ENCODE measurements around the gene GBF1.
"Not testable (repeated sequence)": the region's sequence is repeated elsewhere in the genome, so short reads cannot be mapped to it uniquely, and the experiment has no call there.

Gene GBF1

DNA sequence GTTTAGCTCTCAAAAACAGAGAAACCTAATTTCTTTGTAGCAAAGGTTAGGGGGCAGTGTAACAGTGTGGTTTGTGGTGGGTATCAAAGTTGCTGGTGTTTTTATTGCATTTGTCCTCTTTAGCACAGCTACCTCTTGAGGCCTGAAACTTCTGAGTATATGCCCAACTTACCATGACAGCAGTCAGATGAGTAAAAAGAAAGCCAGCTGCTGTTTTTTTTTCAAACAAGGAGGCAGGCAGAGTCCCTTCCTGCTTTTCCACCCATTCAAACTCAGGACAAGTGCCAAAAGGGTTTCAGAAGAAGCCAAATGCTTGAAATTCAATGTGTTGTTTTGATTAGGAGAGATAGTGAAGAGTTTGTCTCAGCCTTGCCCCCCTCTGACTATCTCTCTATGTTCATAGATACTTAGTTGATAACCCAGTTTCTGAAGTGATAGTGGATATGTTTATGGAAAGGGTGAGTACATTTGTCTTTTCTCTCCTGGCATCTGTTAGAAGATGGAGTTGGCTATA, 23.1 kb downstream of the GBF1 start:
- no peak for DNase-seq

GRCh38 chr10:102269017-102269416, 23.7 kb downstream of the GBF1 start:
- DNase-seq: no peak

DNA sequence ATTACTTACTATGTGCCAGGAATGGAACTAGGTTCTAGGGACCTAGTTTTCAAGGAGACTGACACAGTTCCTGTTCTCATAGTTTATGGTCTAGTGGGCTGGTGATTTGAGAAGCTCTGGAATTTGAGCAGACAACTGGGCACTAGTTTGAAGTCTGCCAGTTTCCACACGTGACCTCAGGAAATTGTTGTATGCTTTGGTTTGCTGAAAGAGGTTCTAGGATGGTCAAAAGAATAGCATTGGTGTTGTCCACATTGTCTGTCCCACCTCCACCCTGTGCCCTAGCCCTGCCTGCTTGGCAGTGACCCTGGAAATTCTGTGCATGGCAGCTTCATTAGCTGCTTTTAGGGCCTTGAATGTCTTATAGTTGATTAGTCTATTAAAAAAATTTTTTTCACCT, 28.7 kb downstream of the GBF1 start:
- no peak for DNase-seq

DNA sequence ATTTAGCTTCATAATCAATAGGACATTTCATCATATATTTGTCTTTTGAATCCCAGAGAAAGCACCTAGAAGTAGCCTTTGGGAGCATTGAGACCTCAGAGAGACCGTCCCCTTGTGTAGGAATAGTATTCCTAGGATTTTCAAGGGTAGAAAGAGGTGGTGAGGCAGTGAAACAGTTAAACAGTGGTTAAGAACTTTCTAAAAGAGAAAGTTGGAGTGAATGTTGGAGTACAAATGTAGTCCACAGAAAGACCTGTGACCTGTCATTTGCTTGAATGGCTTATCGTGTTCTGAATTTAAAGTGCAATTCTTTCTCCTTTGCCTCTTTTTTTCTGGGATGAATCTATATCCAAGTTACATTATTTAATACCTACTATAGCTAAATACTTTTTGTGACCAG, 30.0 kb downstream of the GBF1 start:
- no peak for DNase-seq

- DNase-seq: peak; percentile 1
Observed at GRCh38 chr10:102279104-102279503, 33.8 kb downstream of the GBF1 start.

GRCh38 chr10:102280397-102281101, 35.2 kb downstream of the GBF1 start:
- DNase-seq: peak; percentile 2

DNA sequence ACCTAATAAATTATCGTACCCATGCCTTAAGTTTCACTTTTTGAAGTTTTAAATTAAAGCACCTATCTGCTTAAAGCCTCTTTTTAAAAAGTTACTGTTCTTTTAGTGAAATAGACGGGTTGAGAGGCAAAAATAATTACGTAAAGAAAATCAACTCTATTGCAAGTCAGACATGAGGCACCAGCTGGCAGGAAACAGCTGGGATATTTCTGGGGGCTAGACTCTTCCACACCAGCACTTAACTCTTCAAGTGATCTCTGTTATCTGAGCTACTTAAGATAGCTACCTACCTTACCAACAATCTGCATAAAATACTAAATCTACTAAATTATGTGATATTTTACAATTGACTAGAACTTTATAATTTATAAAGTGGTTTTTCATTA, 35.8 kb downstream of the GBF1 start:
- DNase-seq: no peak

- DNase-seq: no peak
Observed at GRCh38 chr10:102283488-102283887, 38.2 kb downstream of the GBF1 start.

- DNase-seq: no peak
Observed at GRCh38 chr10:102283890-102284289, 38.6 kb downstream of the GBF1 start.

DNA sequence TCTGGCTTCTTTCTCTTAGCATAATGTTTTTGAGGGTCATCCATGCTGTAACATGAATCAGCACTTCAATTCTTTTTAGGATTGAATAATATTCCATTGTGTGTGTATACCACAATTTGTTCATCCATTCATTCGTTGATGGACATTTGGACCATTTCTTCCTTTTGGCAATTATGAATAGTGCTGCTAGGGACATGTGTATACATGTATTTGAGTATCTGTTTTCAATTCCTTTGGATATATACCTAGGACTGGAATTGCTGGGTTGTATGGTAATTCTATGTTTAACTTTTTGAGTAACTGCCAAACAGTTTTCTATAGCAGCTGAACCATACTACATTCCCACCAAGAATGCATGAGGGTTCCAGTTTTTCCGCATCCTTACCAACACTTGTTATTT, 39.2 kb downstream of the GBF1 start:
- DNase-seq: no peak

DNA sequence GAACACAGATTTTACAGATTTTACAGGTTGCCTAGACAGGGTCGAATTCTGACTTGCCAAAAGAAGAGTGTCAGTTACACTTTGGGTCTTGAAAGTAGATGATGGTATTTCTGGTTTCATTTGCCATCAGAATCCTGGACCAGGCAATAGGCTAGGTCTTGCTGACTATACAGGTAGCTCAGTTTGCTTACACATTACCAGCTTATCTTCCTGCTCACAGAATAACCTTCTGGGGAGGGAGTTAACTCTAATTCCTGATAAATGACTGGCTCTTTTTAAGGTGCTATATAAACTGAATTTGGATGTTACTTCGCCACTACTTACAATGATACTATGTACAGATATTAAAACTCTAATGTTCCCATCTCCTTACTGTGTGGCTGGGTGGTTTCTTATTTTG, 39.8 kb downstream of the GBF1 start:
- DNase-seq: no peak

DNA sequence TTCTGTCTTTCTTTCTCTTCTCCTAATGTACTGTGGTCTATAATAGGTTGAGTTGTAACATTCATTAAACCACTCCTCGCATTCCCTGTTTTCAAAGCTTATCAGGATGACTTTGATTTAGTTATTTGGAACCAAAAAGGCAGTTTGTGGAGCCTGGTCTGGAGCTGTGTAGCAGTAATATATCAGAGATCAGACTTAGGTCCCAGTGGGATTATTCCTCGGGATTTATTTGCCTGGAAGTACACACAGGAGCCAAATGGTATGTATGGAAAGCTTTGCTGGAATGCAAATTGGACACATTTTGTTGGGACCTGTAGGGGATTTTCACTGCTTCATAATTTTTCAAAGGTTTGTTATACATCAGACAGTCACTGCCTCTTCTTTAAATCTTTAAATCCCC, 40.9 kb downstream of the GBF1 start:
- no peak for DNase-seq

GRCh38 chr10:102287538-102287937, 42.2 kb downstream of the GBF1 start:
- DNase-seq: no peak

DNA sequence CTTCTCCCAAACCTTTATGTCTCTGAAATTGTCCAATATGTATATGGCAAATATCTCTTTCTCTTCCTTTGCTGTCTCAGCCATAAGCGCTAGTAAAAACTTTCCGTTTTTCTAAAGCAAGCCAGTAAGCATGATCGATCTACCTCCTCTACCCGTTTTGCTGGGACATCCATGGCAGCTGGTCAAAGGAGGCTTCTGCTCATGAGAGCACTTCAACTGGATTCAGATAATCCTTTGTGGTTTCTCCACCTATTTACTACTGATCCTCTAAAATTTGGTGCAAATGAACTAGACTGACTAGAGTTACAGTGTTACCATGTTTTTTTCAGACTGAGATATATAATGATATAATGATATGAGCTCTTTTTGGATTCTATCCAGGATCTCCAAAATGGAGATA, 42.7 kb downstream of the GBF1 start:
- DNase-seq: no peak

DNA sequence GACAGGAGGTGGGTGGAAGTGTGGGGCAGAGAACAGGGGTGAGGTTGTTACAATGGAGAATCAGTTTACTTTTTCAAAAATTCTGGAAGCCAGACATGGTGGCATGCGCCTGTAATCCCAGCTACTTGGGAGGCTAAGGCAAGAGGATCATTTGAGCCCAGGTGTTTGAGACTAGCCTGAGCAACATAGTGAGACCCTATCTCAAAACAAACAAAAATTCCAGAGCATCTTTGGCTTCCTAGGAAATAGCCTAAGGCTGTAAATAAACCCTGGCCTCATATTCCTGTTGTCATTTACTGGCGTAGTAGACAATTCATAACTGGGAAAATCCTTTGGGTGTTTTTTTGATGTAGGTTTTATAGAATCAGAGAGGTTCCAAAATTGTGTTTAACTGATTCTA, 44.0 kb downstream of the GBF1 start:
- no peak for DNase-seq

DNA sequence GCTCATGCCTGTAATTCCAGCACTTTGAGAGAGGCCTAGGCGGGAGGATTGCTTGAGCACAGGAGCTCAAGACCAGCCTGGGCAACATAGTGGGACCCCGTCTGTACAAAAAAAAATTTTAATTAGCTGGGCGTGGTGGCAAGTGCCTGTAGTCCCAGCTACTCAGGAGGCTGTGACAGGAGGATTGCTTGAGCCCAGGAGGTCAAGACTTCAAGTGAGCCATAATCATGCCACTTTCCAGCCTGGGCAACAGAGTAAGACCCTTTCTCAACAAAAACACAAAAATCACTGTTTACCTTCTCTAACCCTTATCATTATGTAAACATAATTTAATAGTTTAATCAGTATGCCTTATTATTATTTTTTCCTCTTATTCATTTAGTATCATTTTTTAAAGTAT, 44.5 kb downstream of the GBF1 start:
- DNase-seq: no peak

DNA sequence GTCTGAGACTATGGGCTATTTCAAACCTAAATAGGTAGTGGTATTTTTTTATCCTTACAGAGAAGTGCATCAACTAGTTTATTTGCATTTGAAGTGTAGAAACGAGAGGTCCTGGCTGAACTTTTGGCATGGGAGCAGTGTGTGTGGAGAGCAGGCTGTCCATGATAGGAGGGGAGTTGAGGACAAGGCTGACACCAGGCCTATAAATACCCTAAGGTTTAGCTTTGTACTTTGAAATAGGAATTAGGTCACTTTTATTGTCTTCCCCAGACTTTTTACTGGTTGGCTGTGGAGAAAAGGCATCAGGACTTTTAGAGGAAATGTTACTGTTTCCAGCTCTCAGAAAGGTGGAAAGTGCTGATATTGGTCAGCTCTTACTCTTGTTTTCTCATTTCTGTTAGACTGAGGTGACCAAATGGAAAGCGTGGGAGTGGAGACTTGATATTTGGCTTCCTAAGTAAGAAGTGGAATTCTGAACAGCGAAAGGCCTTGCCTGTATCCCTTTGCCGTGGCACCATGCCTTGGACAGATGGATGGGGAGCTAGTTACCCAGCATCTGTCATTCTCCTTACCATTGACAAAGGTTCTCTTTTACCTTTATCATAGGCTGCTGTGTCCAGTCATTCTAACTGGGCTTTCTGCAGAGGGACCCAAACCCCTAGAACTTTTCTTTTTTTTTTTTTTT, 46.0 kb downstream of the GBF1 start:
- DNase-seq: no peak

GRCh38 chr10:102297101-102297500, 51.8 kb downstream of the GBF1 start:
- DNase-seq: no peak

- no peak for DNase-seq
Observed at GRCh38 chr10:102298899-102299298, 53.6 kb downstream of the GBF1 start.

DNA sequence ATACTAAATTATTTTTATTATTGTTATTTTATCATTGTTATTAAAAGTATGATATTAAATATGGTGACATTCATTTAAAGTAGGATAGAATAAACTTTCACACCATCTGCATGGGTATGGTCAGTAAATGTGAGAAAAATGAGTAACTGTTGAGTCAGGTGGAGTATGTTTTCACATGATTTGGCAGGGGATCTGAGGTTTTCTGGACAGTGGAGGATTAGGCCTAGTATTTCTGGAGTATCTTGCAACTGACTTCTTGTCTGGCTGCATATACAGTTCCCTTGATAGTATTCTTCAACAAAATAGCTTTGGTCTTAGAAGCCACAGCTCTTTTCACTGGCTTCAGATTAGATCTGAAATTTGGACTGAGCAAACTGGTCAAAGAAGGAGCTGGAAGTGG, 54.5 kb downstream of the GBF1 start:
- no peak for DNase-seq

- no peak for DNase-seq
Observed at GRCh38 chr10:102300278-102300843, 55.0 kb downstream of the GBF1 start.

- DNase-seq: not testable (repeated sequence)
Observed at GRCh38 chr10:102300912-102301311, 55.6 kb downstream of the GBF1 start.

DNA sequence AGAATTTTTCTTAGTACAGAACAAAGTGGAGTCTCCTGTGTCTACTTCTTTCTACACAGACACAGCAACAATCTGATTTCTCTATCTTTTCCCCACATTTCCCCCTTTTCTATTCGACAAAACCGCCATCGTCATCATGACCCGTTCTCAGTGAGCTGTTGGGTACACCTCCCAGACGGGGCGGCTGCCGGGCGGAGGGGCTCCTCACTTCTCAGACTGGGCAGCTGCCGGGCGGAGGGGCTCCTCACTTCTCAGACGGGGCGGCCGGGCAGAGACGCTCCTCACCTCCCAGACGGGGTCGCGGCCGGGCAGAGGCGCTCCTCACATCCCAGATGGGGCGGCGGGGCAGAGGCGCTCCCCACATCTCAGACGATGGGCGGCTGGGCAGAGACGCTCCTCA, 56.0 kb downstream of the GBF1 start:
- DNase-seq: not testable (repeated sequence)

DNA sequence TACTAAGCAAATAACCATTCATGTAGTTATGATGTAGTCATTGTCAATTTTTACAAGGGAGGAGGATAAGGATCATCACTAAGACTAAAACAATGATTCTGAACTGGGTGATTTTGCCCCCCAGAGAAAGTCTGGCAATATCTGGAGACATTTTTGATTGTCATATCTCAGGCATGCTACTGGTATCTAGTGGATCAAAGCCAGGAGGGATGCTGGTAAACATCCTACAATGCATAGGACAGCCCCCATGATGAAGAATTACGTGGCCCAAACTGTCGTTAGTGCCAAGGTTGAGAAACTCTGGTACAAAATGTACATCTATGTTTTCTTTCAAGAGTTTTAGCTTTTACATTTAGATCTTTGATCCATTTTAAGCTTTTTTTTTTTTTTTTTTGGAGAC, 57.3 kb downstream of the GBF1 start:
- DNase-seq: no peak

Data from DMS79 treated with DMSO at 0.1 percent for 48 hours (cell line).